Activated CD8-positive, alpha-beta T cell treated with anti-CD3 and anti-CD28 coated beads for 36 hours (primary cell): Measurements from ENCODE around the gene DRG2. TPM values are rescaled to one million over a fixed set of nuclear protein-coding genes. Genes with fewer than 3 reads are reported as not detected.

Experiments used
- ATAC-seq: fragments of 200-7000 bp; cut with Tn5 transposase; one replicate; pipeline ENCODE4 v1.10.0; 2021; ENCODE audit warnings: mild to moderate bottlenecking, moderate library complexity
- CTCF ChIA-PET: fragments of 350-600 bp; sonication (Branson Sonifier 250); formaldehyde crosslinking; loops from one replicate; lab custom pipeline; 2021; ENCODE audit warnings: antibody characterized with exemption; lab: Charles Lee
- POLR2A ChIA-PET: fragments of 350-600 bp; sonication (Branson Sonifier 250); formaldehyde crosslinking; loops from one replicate; lab custom pipeline; 2021; ENCODE audit warnings: antibody characterized with exemption; lab: Charles Lee
- DNase-seq: peaks from one replicate; pipeline ENCODE4 v3.0.0-alpha.2; 2020
- H3K27ac Mint-ChIP-seq: one replicate; pipeline ENCODE4 v1.8.0; 2021; ENCODE audit warnings: mild to moderate bottlenecking, mixed read lengths
- H3K27me3 Mint-ChIP-seq: one replicate; pipeline ENCODE4 v1.8.0; 2021; ENCODE audit warnings: mixed read lengths
- H3K36me3 Mint-ChIP-seq: one replicate; pipeline ENCODE4 v1.8.0; 2021; ENCODE audit warnings: low read depth, mixed read lengths
- H3K4me1 Mint-ChIP-seq: one replicate; pipeline ENCODE4 v1.8.0; 2021; ENCODE audit warnings: low read depth, mixed read lengths
- H3K4me3 Mint-ChIP-seq: one replicate; pipeline ENCODE4 v1.8.0; 2021; ENCODE audit warnings: mild to moderate bottlenecking, moderate library complexity, mixed read lengths
- H3K9me3 Mint-ChIP-seq: one replicate; pipeline ENCODE4 v1.8.0; 2021; ENCODE audit warnings: mixed read lengths
- CTCF ChIP-seq: fragments of 200-600 bp; IDR thresholded peaks from one replicate; pipeline ENCODE4 v1.8.0; 2022; ENCODE audit warnings: antibody characterized with exemption, mild to moderate bottlenecking
- intact Hi-C: fragments of 100-400 bp; cut with micrococcal nuclease; formaldehyde crosslinking; loops from one replicate; pipeline ENCODE4 v1.10.0; 2022
- total RNA-seq, 2 experiments: library from RNA; stranded (reverse); gene quantifications; one replicate each; pipeline ENCODE4 v1.2.3, GENCODE V29; 2021

DRG2 gene
- total RNA-seq, 2 experiments from 2014 or later: 45.0 to 45.1 TPM

- Mint-ChIP-seq H3K36me3 (peaks cover 3% of the 10 kb centered on the region), H3K9me3 (no peaks in the 10 kb centered on the region), H3K27me3 (no peaks in the 10 kb centered on the region), H3K27ac (no peak overlapping the region), H3K4me3 (no peak overlapping the region), H3K4me1 (no peaks in the 10 kb centered on the region)
- no peak for ATAC-seq
- intact Hi-C loops: no loop called here
- ChIA-PET POLR2A (interaction anchor here (0.5 to 1.2 kb wide), 4 partner anchors 11 to 642 kb away, joined by 3 to 4 read pairs (median 3); no protein-coding TSS in a partner anchor), CTCF (no interaction called here)
- no peak for TF ChIP-seq CTCF
- DNase-seq: no peak
Measured at GRCh38 chr17:18102640-18103039, 14.9 kb downstream of the DRG2 start.

GRCh38 chr17:18105027-18105426 lies 17.3 kb downstream of the DRG2 start:
- H3K36me3 Mint-ChIP-seq: peaks cover 3% of the 10 kb centered on the region
- H3K27ac Mint-ChIP-seq: no peak overlapping the region
- no peak overlapping the region for H3K4me3 Mint-ChIP-seq
- H3K9me3 Mint-ChIP-seq: no peaks in the 10 kb centered on the region
- no peaks in the 10 kb centered on the region for H3K4me1 Mint-ChIP-seq
- no peak for TF ChIP-seq CTCF
- ChIA-PET CTCF (no interaction called here), POLR2A (no interaction called here)
- DNase-seq (no peak), ATAC-seq (no peak)
- no peaks in the 10 kb centered on the region for H3K27me3 Mint-ChIP-seq
- intact Hi-C loops: no loop called here

- TF ChIP-seq CTCF: no peak
- ATAC-seq (no peak), DNase-seq (no peak)
- H3K36me3 Mint-ChIP-seq: peaks cover 3% of the 10 kb centered on the region
- H3K4me3 Mint-ChIP-seq: no peak overlapping the region
- ChIA-PET CTCF (no interaction called here), POLR2A (no interaction called here)
- intact Hi-C loops: no loop called here
- no peak overlapping the region for H3K27ac Mint-ChIP-seq
- H3K4me1 Mint-ChIP-seq: no peaks in the 10 kb centered on the region
- H3K9me3 Mint-ChIP-seq: no peaks in the 10 kb centered on the region
- H3K27me3 Mint-ChIP-seq: no peaks in the 10 kb centered on the region
Measured at GRCh38 chr17:18105595-18105994, 17.8 kb downstream of the DRG2 start.

- Mint-ChIP-seq H3K36me3 (peaks cover 3% of the 10 kb centered on the region), H3K4me1 (no peaks in the 10 kb centered on the region), H3K4me3 (no peak overlapping the region), H3K9me3 (no peaks in the 10 kb centered on the region), H3K27me3 (no peaks in the 10 kb centered on the region), H3K27ac (no peak overlapping the region)
- ChIA-PET CTCF (no interaction called here), POLR2A (interaction anchor here (0.6 kb wide), 1 partner anchor 22 kb away, joined by 3 read pairs; no protein-coding TSS in a partner anchor)
- ATAC-seq: no peak
- DNase-seq: no peak
- no peak for TF ChIP-seq CTCF
- intact Hi-C loops: no loop called here
Measured at GRCh38 chr17:18106211-18106610, 18.5 kb downstream of the DRG2 start.

- POLR2A ChIA-PET: no interaction called here
Measured at GRCh38 chr17:18107061-18107790, 19.5 kb downstream of the DRG2 start.

More at GRCh38 chr17:18107061-18107790, 19.5 kb downstream of the DRG2 start:
- DNase-seq: no peak
- Mint-ChIP-seq H3K9me3 (no peaks in the 10 kb centered on the region), H3K27me3 (no peaks in the 10 kb centered on the region), H3K4me1 (no peaks in the 10 kb centered on the region), H3K4me3 (no peak overlapping the region), H3K27ac (no peak overlapping the region), H3K36me3 (peaks cover 3% of the 10 kb centered on the region)
- TF ChIP-seq CTCF: no peak
- CTCF ChIA-PET: no interaction called here
- intact Hi-C loops: no loop called here
- no peak for ATAC-seq
